Astrocyte (in vitro differentiated cells and primary cell): ENCODE measurements around the gene SLC25A21. TPM values are rescaled to one million over a fixed set of nuclear protein-coding genes. Genes with fewer than 3 reads are reported as not detected.

Experiments
- DNase-seq: peaks from one replicate; pipeline ENCODE4 v3.0.0-alpha.2; 2010; ENCODE audit warnings: low read depth
- FAIRE-seq: peaks from 2 replicates; lab custom pipeline; 2011; peaks lifted over from hg19 to GRCh38; lab: Jason Lieb, UNC
- H2AFZ ChIP-seq: 2 replicates; pipeline ENCODE4 v1.6.0; 2012; ENCODE audit warnings: low read depth, low read length, inconsistent platforms
- H3K27ac ChIP-seq: 2 replicates; pipeline ENCODE4 v1.5.1; 2011; ENCODE audit warnings: low read depth, low read length, inconsistent platforms
- H3K27me3 ChIP-seq: 2 replicates; pipeline ENCODE4 v1.6.0; 2011; ENCODE audit warnings: low read length, inconsistent platforms; ENCODE audit not compliant: insufficient read depth
- H3K36me3 ChIP-seq: 2 replicates; pipeline ENCODE4 v1.5.1; 2011; ENCODE audit warnings: low read length, inconsistent platforms; ENCODE audit not compliant: insufficient read depth
- H3K4me1 ChIP-seq: 2 replicates; pipeline ENCODE4 v1.5.1; 2011; ENCODE audit warnings: low read length, inconsistent platforms; ENCODE audit not compliant: insufficient read depth
- H3K4me2 ChIP-seq: 2 replicates; pipeline ENCODE4 v1.6.0; 2012; ENCODE audit warnings: low read length, inconsistent platforms
- H3K4me3 ChIP-seq: 2 replicates; pipeline ENCODE4 v1.5.1; 2011; ENCODE audit warnings: low read depth, mild to moderate bottlenecking, low read length, inconsistent platforms; ENCODE audit not compliant: insufficient read depth
- H3K79me2 ChIP-seq: 2 replicates; pipeline ENCODE4 v1.6.0; 2012; ENCODE audit warnings: mild to moderate bottlenecking, low read length, inconsistent platforms; ENCODE audit not compliant: insufficient read depth
- H3K9ac ChIP-seq: 2 replicates; pipeline ENCODE4 v1.6.0; 2012; ENCODE audit warnings: mild to moderate bottlenecking, low read length, inconsistent platforms
- H3K9me3 ChIP-seq: 2 replicates; pipeline ENCODE4 v1.5.1; 2012; ENCODE audit warnings: low read depth, mild to moderate bottlenecking, low read length, inconsistent platforms; ENCODE audit not compliant: insufficient read depth
- H4K20me1 ChIP-seq: 2 replicates; pipeline ENCODE4 v1.6.0; 2012; ENCODE audit warnings: low read length, inconsistent platforms; ENCODE audit not compliant: insufficient read depth
- H3K27ac Mint-ChIP-seq: one replicate; pipeline ENCODE4 v1.8.0; 2021; ENCODE audit warnings: mild to moderate bottlenecking, mixed read lengths; ENCODE audit not compliant: unreplicated experiment
- H3K27me3 Mint-ChIP-seq: one replicate; pipeline ENCODE4 v1.8.0; 2021; ENCODE audit warnings: low read depth, mixed read lengths; ENCODE audit not compliant: unreplicated experiment
- H3K36me3 Mint-ChIP-seq: one replicate; pipeline ENCODE4 v1.8.0; 2021; ENCODE audit warnings: low read depth, mixed read lengths; ENCODE audit not compliant: unreplicated experiment
- H3K4me1 Mint-ChIP-seq: one replicate; pipeline ENCODE4 v1.8.0; 2021; ENCODE audit warnings: low read depth, mixed read lengths; ENCODE audit not compliant: unreplicated experiment
- H3K4me3 Mint-ChIP-seq: one replicate; pipeline ENCODE4 v1.8.0; 2021; ENCODE audit warnings: mild to moderate bottlenecking, moderate library complexity, mixed read lengths; ENCODE audit not compliant: unreplicated experiment
- H3K9me3 Mint-ChIP-seq: one replicate; pipeline ENCODE4 v1.8.0; 2021; ENCODE audit warnings: mild to moderate bottlenecking, mixed read lengths; ENCODE audit not compliant: unreplicated experiment
- CTCF ChIP-seq: IDR thresholded peaks from 2 replicates; pipeline ENCODE4 v1.5.1; 2011; ENCODE audit warnings: low read depth, mild to moderate bottlenecking, inconsistent platforms, low read length, moderate library complexity; ENCODE audit not compliant: insufficient read depth
- EZH2 ChIP-seq: IDR thresholded peaks from 2 replicates; pipeline ENCODE4 v1.6.1; 2012; ENCODE audit warnings: mild to moderate bottlenecking, low read length, inconsistent platforms; ENCODE audit not compliant: insufficient read depth
- total RNA-seq: library from RNA; stranded (reverse); gene quantifications from 2 replicates; pipeline ENCODE4 v1.2.1, GENCODE V29; 2021

The SLC25A21 gene
- total RNA-seq, 1 donor from 2014 or later, result 1.5 TPM

- Histone ChIP-seq H4K20me1 (no peaks in the 10 kb centered on the region), H3K9me3 (no peaks in the 10 kb centered on the region), H3K4me3 (no peak overlapping the region), H3K4me1 (peaks cover 13% of the 10 kb centered on the region), H3K79me2 (no peaks in the 10 kb centered on the region), H3K27ac (no peak overlapping the region), H2AFZ (no peak overlapping the region), H3K27me3 (no peaks in the 10 kb centered on the region), H3K4me2 (no peak overlapping the region), H3K9ac (no peak overlapping the region), H3K36me3 (no peaks in the 10 kb centered on the region)
- Mint-ChIP-seq H3K9me3 (no peaks in the 10 kb centered on the region), H3K4me3 (no peak overlapping the region), H3K36me3 (no peaks in the 10 kb centered on the region), H3K27me3 (no peaks in the 10 kb centered on the region), H3K4me1 (peaks cover 28% of the 10 kb centered on the region), H3K27ac (no peak overlapping the region)
- TF ChIP-seq EZH2 (no peak), CTCF (no peak)
- FAIRE-seq (no peak), DNase-seq (no peak)
Observed at GRCh38 chr14:37138898-37139297, 33.5 kb downstream of the SLC25A21 start.

GRCh38 chr14:37133284-37133913 lies 39.0 kb downstream of the SLC25A21 start:
- no peak overlapping the region for H3K27ac ChIP-seq
- DNase-seq, result no peak
- no peaks in the 10 kb centered on the region for H3K27me3 Mint-ChIP-seq
- H3K36me3 ChIP-seq, result no peaks in the 10 kb centered on the region
- H4K20me1 ChIP-seq, result no peaks in the 10 kb centered on the region
- H3K4me2 ChIP-seq, result no peak overlapping the region
- H3K27me3 ChIP-seq, result no peaks in the 10 kb centered on the region
- TF ChIP-seq EZH2 (no peak), CTCF (no peak)
- H3K36me3 Mint-ChIP-seq, result no peaks in the 10 kb centered on the region
- no peaks in the 10 kb centered on the region for H3K4me1 ChIP-seq
- peaks cover 7% of the 10 kb centered on the region for H3K4me1 Mint-ChIP-seq
- no peaks in the 10 kb centered on the region for H3K9me3 Mint-ChIP-seq
- no peak overlapping the region for H2AFZ ChIP-seq
- H3K9ac ChIP-seq, result no peak overlapping the region
- no peak overlapping the region for H3K27ac Mint-ChIP-seq
- H3K4me3 ChIP-seq, result no peak overlapping the region
- no peaks in the 10 kb centered on the region for H3K79me2 ChIP-seq
- FAIRE-seq, result no peak
- no peaks in the 10 kb centered on the region for H3K9me3 ChIP-seq
- no peak overlapping the region for H3K4me3 Mint-ChIP-seq

GRCh38 chr14:37131205-37131604 lies 41.2 kb downstream of the SLC25A21 start:
- Mint-ChIP-seq H3K9me3 (no peaks in the 10 kb centered on the region), H3K4me1 (peaks cover 7% of the 10 kb centered on the region), H3K27ac (no peak overlapping the region), H3K27me3 (no peaks in the 10 kb centered on the region), H3K4me3 (no peak overlapping the region), H3K36me3 (no peaks in the 10 kb centered on the region)
- FAIRE-seq, result no peak
- H3K4me3 ChIP-seq, result no peak overlapping the region
- H3K4me1 ChIP-seq, result no peaks in the 10 kb centered on the region
- H3K27me3 ChIP-seq, result no peaks in the 10 kb centered on the region
- H3K27ac ChIP-seq, result no peak overlapping the region
- no peaks in the 10 kb centered on the region for H3K79me2 ChIP-seq
- H4K20me1 ChIP-seq, result no peaks in the 10 kb centered on the region
- H3K36me3 ChIP-seq, result no peaks in the 10 kb centered on the region
- DNase-seq, result no peak
- H3K9ac ChIP-seq, result no peak overlapping the region
- TF ChIP-seq CTCF, result no peak
- no peak for TF ChIP-seq EZH2
- H3K4me2 ChIP-seq, result no peak overlapping the region
- no peaks in the 10 kb centered on the region for H3K9me3 ChIP-seq
- no peak overlapping the region for H2AFZ ChIP-seq
